NCI-H82 (cell line): ENCODE data around the gene LRRC49.
"Not testable (repeated sequence)": the region's sequence is repeated elsewhere in the genome, so short reads cannot be mapped to it uniquely, and the experiment has no call there.

Experiments used
- DNase-seq: peaks from one replicate; lab custom pipeline; 2025; lab: John Stamatoyannopoulos, UW

Gene LRRC49

DNA sequence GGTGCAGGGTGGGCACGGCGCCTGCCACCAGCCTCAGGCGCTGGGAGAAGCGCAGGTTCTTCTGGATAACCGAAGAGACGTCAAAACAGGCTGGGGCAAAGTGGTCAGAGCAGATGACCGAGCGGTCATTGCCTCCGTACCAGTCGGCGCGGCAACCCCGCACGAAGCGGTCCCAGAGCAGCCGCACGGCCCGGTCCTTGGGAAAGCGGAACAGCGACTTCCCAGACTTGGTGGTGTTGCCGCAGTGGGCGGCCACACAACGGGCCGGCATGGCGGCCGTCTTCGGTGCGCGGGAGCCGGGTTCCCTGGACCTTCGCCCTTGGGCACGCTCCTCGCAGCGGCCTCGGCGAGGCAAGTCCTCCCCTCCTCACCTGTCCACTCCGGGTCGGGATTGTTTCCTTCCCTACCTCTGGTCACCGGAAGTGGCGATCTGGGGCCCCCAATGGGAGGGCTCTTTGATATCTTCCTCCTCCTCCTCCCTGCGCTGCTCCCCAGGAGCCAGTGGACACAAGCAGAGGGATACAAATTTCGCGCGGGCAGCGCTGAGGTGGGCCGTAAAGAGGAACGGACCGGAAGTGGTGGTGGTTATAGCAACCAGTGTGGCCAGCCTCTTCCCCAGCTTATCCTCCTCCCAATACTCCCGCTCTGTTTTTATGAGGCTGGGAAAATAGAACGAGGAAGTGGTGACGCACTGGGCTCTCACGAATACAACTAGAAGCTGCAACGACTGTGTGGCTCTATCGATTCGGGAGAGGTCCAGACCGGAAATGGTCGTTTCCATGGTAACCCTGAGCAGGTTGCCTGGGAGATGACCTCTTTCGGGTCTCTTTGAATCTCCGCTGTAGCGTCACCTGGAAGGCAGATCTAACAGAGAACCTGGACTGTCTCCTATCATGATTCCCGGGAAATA, at the start of gene LRRC49, which contains the start of gene THAP10:
TSS of gene LRRC49 (plus strand) at position 825 of the 910 bp plus-strand sequence. CDS start at position 894, 69 bp downstream.
TSS of gene THAP10 (minus strand) at position 432 of the 910 bp plus-strand sequence. CDS start at position 271, 161 bp downstream.
- DNase-seq, result peak; percentile 96

DNA sequence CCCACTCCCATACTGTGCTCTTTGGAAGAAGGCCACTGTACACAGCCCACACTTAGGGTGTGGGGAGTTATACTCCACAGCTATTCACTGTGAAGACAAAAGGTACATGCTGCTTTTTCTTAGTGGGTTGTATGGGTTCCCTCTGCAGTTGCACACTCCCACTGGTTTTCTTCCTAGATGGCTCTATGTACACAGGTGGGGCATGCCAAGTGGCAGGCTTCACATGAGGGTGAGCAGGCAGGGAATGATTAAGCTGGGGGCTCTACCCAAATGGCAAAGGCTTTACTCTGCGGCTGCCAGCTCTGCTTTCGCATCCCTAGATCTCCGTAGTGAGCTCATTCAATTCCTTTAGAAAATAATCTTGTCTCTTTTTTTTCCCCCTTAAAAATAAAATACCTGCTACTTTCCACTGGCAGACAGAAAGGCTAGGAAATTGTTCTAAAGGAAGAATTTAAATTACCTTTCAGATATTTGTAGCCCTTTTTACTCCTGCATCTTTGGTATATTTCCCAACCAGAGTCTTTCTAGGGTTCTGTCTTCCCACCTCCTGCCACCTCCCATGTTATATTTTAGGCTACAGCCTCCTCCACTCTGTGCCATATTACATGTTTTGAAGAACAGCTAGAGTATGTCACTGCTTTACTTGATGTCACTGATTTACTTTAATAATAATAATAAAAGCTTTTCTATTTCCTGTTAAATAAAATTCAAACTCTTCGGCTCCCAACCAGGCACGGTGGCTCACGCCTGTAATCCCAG, 46.8 kb upstream of the LRRC49 start:
- DNase-seq, result no peak

GRCh38 chr15:70851889-70852288, 40.7 kb upstream of the LRRC49 start:
- DNase-seq, result no peak

GRCh38 chr15:70852501-70853317, 39.9 kb upstream of the LRRC49 start:
- DNase-seq, result no peak

DNA sequence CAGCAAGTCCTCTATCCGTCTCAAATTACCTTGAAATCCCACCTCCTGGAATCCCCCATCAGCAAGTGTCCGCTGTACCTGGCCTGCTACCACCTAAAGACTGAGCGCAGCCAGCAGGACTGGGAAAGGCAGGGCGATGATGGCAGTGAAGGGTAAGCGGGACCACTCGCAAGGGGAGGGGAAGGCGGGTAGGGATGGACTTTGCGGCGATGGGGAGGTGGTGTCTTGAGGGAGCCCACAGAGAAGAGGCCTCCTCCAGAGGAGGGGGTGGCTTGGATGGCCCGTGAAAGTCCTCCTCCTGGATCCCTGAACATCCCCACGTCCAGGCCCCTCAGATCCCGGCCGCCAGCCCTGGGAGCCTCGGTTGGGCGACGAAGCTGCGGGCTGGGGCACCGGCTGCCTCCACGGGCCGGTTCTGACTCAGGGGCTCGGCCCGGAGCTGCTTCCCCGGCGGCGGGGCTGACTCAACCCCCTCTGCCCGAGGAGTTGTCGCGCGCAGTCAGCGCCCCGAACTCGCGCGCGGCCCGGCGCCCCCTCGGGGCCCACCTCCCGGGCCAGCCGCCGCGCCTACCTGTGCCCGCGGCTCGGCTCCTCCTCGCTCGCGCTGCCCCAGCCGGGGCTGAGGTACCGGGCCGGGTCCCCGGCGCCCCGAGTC, 39.2 kb upstream of the LRRC49 start:
- DNase-seq, result peak; percentile 29

DNA sequence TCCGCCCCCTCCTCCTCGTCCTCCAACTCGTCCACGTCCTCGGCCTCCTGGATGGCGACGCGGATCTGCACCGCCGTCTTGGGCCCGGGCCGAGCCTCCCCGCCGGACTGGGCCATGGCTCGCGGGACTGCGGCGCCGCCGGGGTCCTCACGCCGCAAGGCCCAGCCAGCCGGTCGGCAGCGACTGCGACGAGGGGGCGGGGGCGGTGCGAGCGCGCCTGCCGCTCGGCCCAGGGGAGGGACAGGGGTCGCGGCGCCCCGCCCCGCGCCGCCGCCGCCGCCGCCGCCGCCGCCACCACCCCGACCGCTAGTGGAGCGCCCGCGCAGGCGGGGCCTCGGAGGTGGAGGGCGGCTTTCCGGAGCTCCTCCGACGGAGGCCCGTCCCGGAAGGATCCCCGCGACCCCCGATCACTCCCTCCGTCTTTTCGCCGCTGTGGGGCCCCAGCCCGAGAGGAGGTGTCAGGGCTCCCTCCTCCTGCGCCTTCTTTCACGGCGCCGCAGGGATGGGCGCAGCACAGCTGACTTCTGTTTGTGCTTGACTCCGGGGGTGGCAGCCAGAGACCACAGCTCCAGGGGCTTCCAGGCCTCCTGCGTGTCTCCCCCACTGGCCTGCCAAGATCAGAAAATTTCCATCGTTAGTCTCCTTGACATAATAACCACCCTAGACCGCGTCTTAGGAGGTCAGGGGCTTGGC, 38.5 kb upstream of the LRRC49 start, which contains the start of gene LARP6:
TSS of gene LARP6 (minus strand) at position 185 of the 693 bp plus-strand sequence. CDS start at position 116, 69 bp downstream.
- DNase-seq, result peak; percentile 72

DNA sequence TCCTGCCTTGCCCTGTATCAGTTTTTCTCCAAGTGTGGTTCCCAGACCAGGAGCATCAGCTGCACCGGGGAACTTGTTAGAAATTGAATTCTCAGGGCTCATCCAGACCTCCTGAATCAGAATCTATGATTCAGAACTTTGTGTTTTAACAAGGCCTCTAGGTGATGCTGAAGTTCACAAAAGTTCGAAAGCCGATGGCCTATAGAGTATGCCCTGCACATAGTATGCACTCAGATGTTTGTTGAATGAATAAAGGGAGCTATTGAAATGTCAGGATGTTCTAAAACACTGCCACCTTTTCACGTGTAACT, 38.0 kb upstream of the LRRC49 start:
- DNase-seq, result no peak

- peak; percentile 4 for DNase-seq
Observed at GRCh38 chr15:70855764-70856163, 36.9 kb upstream of the LRRC49 start.

DNA sequence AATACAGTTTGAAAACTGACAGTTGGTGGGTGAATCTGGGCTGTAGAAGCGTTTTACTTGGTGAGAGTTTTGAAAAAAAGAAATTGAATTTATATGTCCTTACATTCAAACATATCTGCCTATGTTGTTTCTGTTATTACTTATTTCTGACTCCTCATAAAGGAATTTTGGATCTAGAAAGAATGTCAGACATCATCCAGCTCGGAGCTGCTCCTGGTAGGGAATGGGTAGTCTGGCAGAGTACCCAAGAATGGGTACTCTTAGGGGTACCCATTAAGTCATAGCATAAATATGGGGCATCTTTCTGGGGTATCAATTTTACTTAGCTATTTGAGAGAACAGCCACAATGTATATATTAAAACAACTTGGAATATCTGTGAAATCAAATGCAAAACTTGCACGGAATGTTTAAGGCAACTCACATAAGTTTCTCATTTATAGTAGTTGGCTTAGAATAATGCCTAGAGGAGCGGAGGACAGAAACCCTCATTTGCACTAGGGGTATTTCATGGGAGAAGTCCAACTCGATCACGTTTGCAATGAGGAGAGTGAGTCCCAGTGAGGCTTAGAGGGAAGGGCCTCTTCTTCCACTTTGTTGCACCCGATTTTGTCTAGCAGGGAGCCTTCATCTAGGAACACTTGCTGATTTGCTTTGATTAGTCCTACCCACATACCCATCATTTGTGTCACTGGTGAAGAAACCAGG, 36.3 kb upstream of the LRRC49 start:
- DNase-seq, result no peak

DNA sequence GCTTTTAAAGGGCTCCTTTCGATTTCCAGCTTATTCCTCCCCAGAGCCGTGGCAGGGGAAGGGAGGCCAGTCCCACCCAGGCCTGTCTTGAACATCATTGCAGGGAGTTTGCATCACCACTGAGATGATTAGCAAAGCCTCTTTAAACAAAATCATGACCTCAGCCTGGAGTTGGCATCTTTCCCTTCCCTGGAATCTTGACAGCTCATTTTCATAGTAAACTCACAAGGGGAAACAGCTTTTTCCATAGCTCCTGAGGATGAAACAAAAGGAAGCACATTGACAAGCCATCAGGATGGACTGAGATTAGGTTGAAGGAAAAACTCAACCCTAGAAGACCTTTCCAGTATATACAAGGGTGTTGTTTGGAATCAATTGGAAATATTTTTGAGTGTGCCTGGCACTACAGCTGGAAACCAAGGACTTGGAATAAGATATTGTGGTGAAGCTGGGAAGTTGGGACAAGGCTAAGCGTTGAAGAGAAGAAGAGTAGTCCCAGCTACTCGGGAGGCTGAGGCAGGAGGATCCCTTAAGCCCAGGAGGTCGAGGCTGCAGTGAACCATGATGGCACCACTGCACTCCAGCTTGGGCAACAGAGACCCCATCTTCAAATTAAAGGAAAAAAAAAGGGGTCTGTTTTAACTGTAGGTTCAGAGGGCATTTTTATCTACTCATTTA, 35.6 kb upstream of the LRRC49 start:
- no peak for DNase-seq

- DNase-seq, result no peak
Observed at GRCh38 chr15:70857562-70858285, 34.9 kb upstream of the LRRC49 start.

- DNase-seq, result not testable (repeated sequence)
Observed at GRCh38 chr15:70858614-70859321, 33.9 kb upstream of the LRRC49 start.

- no peak for DNase-seq
Observed at GRCh38 chr15:70859322-70859908, 33.2 kb upstream of the LRRC49 start.

DNA sequence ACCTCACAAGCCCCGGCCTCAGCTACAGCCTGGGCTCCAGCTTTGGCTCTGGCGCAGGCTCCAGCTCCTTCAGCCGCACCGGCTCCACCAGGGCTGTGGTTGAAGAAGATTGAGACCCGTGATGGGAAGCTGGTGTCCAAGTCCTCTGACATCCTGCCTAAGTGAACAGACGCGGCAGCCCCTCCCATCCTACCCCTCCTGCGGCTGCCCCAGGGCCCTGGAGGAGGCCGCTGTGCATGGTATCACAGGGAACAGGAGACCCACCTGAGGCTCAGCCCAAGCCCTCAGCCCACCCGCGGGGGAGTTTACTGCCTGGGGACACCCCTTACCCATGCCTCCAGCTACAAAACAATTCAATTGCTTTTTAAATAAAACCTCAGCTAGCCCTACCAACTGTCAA, 32.6 kb upstream of the LRRC49 start:
- DNase-seq, result no peak

DNA sequence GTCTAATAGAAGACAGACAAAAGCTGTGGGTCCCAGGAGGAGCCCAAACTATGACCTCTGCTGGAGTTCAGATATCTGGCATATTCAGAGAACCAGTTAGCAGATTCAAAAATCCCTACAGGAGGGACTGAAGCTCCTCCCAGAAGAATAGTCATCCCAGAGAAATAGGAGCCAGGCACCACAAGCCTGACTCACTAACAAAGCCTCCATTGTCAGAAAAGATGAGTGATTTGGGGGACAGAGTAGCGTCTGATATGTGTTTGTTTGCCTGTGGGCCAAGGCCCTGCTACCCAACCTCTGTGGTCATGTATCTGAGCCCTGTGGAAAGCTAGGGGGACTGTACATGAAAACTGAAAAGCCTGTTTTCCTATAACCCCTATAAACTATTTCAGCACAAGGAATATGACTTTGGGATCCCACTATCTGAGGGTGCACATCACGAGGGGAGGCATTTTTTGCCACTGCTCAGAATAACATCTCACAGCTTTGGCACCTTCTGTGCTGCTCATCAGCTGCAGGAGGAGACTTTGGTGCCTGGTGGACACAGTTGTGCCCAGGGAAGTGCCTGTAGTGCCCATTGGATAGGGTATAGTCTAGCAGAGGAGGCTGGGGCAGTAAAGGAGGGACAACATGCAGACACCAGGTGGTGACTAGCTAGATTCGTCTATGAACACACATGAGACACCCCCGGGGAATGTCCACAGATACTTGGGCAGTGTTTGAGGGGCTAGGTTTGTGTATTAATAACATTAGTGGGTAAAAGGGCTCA, 29.0 kb upstream of the LRRC49 start:
- DNase-seq, result no peak

- DNase-seq, result no peak
Observed at GRCh38 chr15:70866982-70867641, 25.5 kb upstream of the LRRC49 start.
